SJCRH30 (cell line): Measurements from ENCODE around the gene UBALD2. TPM values are rescaled to one million over a fixed set of nuclear protein-coding genes. Genes with fewer than 3 reads are reported as not detected.
"Not testable (repeated sequence)": the region's sequence is repeated elsewhere in the genome, so short reads cannot be mapped to it uniquely, and the experiment has no call there.

ENCODE experiments used
- DNase-seq, 2 experiments: peaks; one replicate each; pipeline ENCODE4 v3.0.0-alpha.2; 2015 to 2020
- H3K27ac ChIP-seq: fragments of 250-450 bp; sonication (Bioruptor Pico); 2 replicates; pipeline ENCODE4 v1.5.1; 2020; ENCODE audit warnings: mild to moderate bottlenecking, moderate library complexity
- H3K27me3 ChIP-seq: fragments of 250-450 bp; sonication (Bioruptor Pico); 2 replicates; pipeline ENCODE4 v1.5.1; 2020; ENCODE audit warnings: mild to moderate bottlenecking, moderate library complexity
- H3K36me3 ChIP-seq: fragments of 250-450 bp; sonication (Bioruptor Pico); 2 replicates; pipeline ENCODE4 v1.5.1; 2020; ENCODE audit warnings: mild to moderate bottlenecking, moderate library complexity
- H3K4me1 ChIP-seq: fragments of 250-450 bp; sonication (Bioruptor Pico); 2 replicates; pipeline ENCODE4 v1.5.1; 2020; ENCODE audit warnings: mild to moderate bottlenecking, moderate library complexity
- H3K4me3 ChIP-seq: fragments of 250-450 bp; sonication (Bioruptor Pico); 2 replicates; pipeline ENCODE4 v1.5.1; 2020; ENCODE audit warnings: mild to moderate bottlenecking, moderate library complexity
- H3K9me3 ChIP-seq: fragments of 250-450 bp; sonication (Bioruptor Pico); replicated peaks from 2 replicates; pipeline ENCODE4 v1.5.1; 2020; ENCODE audit warnings: mild to moderate bottlenecking, moderate library complexity
- total RNA-seq: library from RNA; depleted of rRNA; stranded (reverse); fragments of >200 nt; shearing (Covaris generic); gene quantifications from 2 replicates; pipeline ENCODE4 v1.2.3, GENCODE V29; 2014

Gene UBALD2
- total RNA-seq, 1 experiment from 2014 or later: 41.9 TPM

- Histone ChIP-seq H3K4me1 (peaks cover 59% of the 10 kb centered on the region), H3K36me3 (peaks cover 30% of the 10 kb centered on the region), H3K27me3 (no peaks in the 10 kb centered on the region), H3K4me3 (peak overlapping the region; percentile 96), H3K27ac (peak overlapping the region; percentile 67), H3K9me3 (no peaks in the 10 kb centered on the region)
- peak in 1 of 2 experiments; percentile 61 for DNase-seq
Measured at GRCh38 chr17:76266244-76266938, 1.2 kb downstream of the UBALD2 start.

DNA sequence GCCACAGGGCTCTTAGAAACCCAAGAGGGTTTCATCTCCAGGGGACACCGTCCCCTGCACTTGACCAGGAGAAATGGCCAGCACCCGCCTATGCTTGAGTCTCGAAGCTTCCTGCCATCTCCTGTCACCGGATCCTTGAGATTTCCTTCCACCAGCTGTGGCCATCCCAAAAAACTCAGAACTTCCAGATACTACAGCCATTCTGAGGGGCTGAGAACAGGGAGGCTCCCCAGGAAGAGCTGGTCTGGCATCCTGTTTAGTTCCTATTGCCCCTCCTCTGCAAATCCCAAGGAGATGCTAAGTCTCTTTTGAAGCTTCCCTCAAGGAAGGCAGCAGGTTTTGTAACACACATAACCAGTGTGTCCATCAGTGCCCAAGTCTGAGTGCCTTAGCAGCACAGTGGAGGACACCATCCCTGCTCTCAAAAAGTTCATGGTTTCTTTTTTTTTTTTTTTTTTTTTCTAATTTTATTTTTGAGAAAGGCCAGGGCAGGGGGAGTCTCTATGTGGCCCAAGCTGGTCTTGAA is 2.0 kb downstream of the UBALD2 start:
- Histone ChIP-seq H3K4me1 (peaks cover 66% of the 10 kb centered on the region), H3K27me3 (no peaks in the 10 kb centered on the region), H3K4me3 (peak overlapping the region; percentile 96), H3K27ac (peak overlapping the region; percentile 67; the same call in 1 of the 2 replicates), H3K36me3 (peaks cover 33% of the 10 kb centered on the region), H3K9me3 (no peaks in the 10 kb centered on the region)
- no peak for DNase-seq

GRCh38 chr17:76267581-76268001 is 2.4 kb downstream of the UBALD2 start:
- DNase-seq, H3K27ac ChIP-seq, H3K27me3 ChIP-seq, H3K9me3 ChIP-seq, H3K4me3 ChIP-seq: not testable (repeated sequence)
- H3K4me1 ChIP-seq: peaks cover 68% of the 10 kb centered on the region
- peaks cover 33% of the 10 kb centered on the region for H3K36me3 ChIP-seq

GRCh38 chr17:76268015-76268749 is 3.0 kb downstream of the UBALD2 start:
- Histone ChIP-seq H3K27me3 (no peaks in the 10 kb centered on the region), H3K9me3 (no peaks in the 10 kb centered on the region), H3K36me3 (peaks cover 36% of the 10 kb centered on the region), H3K4me3 (no peak overlapping the region), H3K27ac (no peak overlapping the region), H3K4me1 (peaks cover 65% of the 10 kb centered on the region)
- DNase-seq: no peak

DNA sequence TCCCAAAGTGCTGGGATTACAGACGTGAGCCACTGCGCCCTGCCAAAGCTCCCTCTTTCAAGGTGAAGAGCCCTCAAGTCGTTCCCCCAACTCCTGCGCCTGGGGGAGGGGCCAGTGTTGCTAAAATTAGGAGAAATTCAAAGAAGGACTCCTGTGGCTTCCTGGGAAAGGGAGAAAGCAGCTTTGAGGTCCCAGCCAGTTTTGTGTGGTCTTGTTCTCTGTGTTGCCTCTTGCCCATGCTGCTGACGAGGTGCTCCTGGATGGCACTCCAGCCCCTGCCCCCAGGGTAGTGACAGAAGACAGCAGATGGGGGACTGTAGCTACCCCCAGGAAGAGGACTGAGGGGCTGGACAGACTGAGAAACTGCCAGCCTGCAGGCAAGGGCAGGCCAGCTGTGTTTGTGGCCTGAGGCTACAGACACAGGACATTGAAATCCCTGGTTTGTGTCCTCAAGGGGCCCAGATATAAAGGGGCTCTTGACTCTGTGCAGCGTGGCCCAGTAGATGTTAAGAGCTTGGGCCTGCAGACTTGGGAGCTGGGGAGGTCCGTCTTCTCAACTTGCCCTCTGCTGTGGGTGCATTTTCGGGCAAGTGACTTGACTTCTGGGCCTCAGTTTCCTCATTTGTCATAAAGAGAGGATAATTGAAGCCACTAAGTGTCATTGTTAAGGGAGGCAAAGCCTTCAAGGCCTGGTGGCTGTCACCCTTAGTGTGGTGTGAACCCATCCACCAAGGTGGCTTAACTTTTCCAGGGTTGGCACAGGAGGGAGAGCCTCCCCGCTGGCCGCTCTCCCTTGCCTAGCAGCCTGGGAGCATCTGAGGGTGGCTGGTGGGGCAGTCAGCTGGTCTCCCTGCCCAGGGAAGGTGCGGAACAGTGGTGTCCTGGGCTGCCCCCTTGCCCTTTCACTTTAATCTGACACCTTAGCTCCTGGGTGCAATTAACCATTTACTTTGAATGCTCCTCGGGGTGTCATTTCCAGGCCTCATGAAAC is 4.1 kb downstream of the UBALD2 start:
- Histone ChIP-seq H3K27me3 (no peaks in the 10 kb centered on the region), H3K4me3 (no peak overlapping the region), H3K27ac (peak overlapping the region; percentile 34), H3K4me1 (peaks cover 58% of the 10 kb centered on the region), H3K9me3 (no peaks in the 10 kb centered on the region), H3K36me3 (peaks cover 36% of the 10 kb centered on the region)
- peak; percentile 82 to 89 for DNase-seq

DNA sequence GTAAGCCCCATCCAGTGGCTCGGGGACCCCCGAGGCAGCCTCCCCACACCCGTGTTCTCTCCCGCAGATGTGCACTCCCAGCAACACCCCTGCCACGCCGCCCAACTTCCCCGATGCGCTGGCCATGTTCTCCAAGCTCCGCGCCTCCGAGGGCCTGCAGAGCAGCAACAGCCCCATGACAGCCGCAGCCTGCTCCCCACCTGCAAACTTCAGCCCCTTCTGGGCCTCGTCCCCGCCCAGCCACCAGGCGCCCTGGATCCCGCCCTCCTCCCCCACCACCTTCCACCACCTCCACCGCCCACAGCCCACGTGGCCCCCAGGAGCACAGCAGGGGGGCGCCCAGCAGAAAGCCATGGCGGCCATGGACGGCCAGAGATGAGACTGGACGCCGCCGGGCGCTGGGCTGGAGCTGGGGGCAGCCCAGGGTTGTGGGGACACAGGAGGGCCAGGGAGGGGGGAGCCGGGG is 5.0 kb downstream of the UBALD2 start:
- H3K27me3 ChIP-seq: no peaks in the 10 kb centered on the region
- H3K9me3 ChIP-seq: no peaks in the 10 kb centered on the region
- no peak for DNase-seq
- H3K27ac ChIP-seq: peak overlapping the region; percentile 34; the same call in 1 of the 2 replicates
- H3K4me1 ChIP-seq: peaks cover 56% of the 10 kb centered on the region
- H3K4me3 ChIP-seq: no peak overlapping the region
- H3K36me3 ChIP-seq: peaks cover 36% of the 10 kb centered on the region

GRCh38 chr17:76270770-76271668 is 5.9 kb downstream of the UBALD2 start:
- Histone ChIP-seq H3K4me3 (no peak overlapping the region), H3K27ac (peak overlapping the region; percentile 61), H3K27me3 (no peaks in the 10 kb centered on the region), H3K9me3 (no peaks in the 10 kb centered on the region), H3K4me1 (peaks cover 64% of the 10 kb centered on the region), H3K36me3 (peaks cover 36% of the 10 kb centered on the region)
- DNase-seq: peak; percentile 79 to 82

- Histone ChIP-seq H3K4me3 (no peak overlapping the region), H3K27me3 (no peaks in the 10 kb centered on the region), H3K27ac (peak overlapping the region; percentile 61), H3K4me1 (peaks cover 70% of the 10 kb centered on the region), H3K9me3 (no peaks in the 10 kb centered on the region), H3K36me3 (peaks cover 34% of the 10 kb centered on the region)
- no peak for DNase-seq
Measured at GRCh38 chr17:76271669-76272540, 6.8 kb downstream of the UBALD2 start.

GRCh38 chr17:76272541-76273444 is 7.6 kb downstream of the UBALD2 start:
- Histone ChIP-seq H3K36me3 (peaks cover 29% of the 10 kb centered on the region), H3K27me3 (no peaks in the 10 kb centered on the region), H3K9me3 (no peaks in the 10 kb centered on the region), H3K4me3 (no peak overlapping the region), H3K4me1 (peaks cover 73% of the 10 kb centered on the region), H3K27ac (no peak overlapping the region)
- no peak for DNase-seq

- peaks cover 24% of the 10 kb centered on the region for H3K36me3 ChIP-seq
- no peaks in the 10 kb centered on the region for H3K9me3 ChIP-seq
- H3K4me3 ChIP-seq: no peak overlapping the region
- no peaks in the 10 kb centered on the region for H3K27me3 ChIP-seq
- no peak for DNase-seq
- peaks cover 73% of the 10 kb centered on the region for H3K4me1 ChIP-seq
- no peak overlapping the region for H3K27ac ChIP-seq
Measured at GRCh38 chr17:76273445-76274111, 8.4 kb downstream of the UBALD2 start.

DNA sequence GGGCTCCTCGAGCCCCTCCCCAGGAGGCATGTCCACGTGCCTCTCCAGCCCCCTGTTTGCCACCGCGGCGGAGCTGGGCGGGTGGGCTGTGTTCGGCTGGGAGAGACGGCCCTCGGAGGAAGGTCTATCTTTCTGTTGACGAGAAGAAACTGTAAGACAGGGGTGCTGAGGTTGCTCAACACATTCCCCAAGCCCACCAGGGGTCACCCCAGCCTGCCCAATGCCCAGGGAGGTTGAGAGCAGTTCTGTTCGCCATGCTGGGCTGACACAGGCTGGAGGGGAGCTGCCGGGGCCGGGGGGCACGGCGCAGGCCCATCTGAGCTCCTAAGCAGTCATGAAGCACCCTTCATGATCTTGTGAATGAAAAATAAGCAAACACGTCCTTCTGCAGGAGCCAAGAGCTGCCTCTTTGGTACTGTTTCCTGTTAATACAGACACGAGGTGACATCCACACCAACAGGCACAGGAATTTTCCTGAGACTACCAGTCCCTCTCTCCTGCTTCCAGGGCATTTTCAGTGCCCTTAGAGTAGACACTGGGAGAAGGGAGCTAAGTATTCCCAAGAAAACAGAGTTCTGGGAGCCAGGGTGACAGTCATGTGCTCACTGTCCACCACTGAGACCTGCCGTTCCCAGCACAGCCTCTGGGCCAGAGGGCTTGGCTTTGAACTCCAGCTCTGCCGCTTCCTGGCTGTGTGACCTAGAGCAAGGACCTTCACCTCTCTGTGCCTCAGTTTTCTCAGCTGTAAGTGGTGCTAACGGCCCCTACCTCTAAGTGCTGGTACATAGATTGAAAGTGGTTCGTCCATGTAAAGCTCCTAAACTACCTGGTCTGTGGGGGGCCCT is 9.2 kb downstream of the UBALD2 start:
- H3K9me3 ChIP-seq: no peaks in the 10 kb centered on the region
- no peaks in the 10 kb centered on the region for H3K27me3 ChIP-seq
- peaks cover 21% of the 10 kb centered on the region for H3K36me3 ChIP-seq
- H3K27ac ChIP-seq: no peak overlapping the region
- H3K4me3 ChIP-seq: no peak overlapping the region
- no peak for DNase-seq
- peaks cover 71% of the 10 kb centered on the region for H3K4me1 ChIP-seq
